Measurements from ENCODE around the gene PPFIBP2. TPM values are rescaled to one million over a fixed set of nuclear protein-coding genes. Genes with fewer than 3 reads are reported as not detected.

Gene PPFIBP2
- total RNA-seq, 4 donors from 2014 or later: 28.1 to 61.1 (median 49.4) TPM

DNA sequence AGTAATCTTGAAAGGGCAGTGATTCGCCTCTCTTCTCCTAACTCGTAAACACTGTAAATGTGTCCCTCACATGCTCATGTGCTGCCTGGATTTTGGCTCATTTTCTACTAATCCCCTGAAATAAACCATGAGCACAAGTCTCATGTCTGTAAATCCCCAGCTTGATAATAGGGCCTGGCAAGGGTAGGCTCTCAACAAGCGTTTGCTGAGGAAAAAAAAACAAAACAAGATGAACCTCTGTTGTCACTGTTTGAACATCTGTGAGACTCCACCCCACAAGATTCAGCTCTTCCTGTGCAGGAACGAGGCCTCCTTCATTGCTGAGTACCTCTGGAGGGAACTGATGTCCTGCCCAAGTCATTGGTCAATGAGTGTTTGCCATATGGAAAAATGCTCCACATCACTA is 164.0 kb downstream of the PPFIBP2 start:
- WGBS, 2 donors: 22 to 55% methylated on average over 3 to 4 of the region's 4 CpGs
- H3K27me3 ChIP-seq: peaks cover 0 to 21% (median 0%) of the 10 kb centered on the region in 4 donors
- H3K9me3 ChIP-seq: no peaks in the 10 kb centered on the region
- H3K27ac ChIP-seq: no peak overlapping the region
- TF ChIP-seq, protein P1, sequence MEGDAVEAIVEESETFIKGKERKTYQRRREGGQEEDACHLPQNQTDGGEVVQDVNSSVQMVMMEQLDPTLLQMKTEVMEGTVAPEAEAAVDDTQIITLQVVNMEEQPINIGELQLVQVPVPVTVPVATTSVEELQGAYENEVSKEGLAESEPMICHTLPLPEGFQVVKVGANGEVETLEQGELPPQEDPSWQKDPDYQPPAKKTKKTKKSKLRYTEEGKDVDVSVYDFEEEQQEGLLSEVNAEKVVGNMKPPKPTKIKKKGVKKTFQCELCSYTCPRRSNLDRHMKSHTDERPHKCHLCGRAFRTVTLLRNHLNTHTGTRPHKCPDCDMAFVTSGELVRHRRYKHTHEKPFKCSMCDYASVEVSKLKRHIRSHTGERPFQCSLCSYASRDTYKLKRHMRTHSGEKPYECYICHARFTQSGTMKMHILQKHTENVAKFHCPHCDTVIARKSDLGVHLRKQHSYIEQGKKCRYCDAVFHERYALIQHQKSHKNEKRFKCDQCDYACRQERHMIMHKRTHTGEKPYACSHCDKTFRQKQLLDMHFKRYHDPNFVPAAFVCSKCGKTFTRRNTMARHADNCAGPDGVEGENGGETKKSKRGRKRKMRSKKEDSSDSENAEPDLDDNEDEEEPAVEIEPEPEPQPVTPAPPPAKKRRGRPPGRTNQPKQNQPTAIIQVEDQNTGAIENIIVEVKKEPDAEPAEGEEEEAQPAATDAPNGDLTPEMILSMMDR (IDR thresholded peaks at IDR 0.05): no peak
- no peak for TF ChIP-seq POLR2A (IDR thresholded peaks at IDR 0.05)
- no peak for DNase-seq
- no peaks in the 10 kb centered on the region for H3K36me3 ChIP-seq
- no peak overlapping the region for H3K4me3 ChIP-seq
- intact Hi-C loops (cut with DNase I): no loop called here
- peaks cover 11 to 30% (median 13%) of the 10 kb centered on the region in 3 donors for H3K4me1 ChIP-seq

DNA sequence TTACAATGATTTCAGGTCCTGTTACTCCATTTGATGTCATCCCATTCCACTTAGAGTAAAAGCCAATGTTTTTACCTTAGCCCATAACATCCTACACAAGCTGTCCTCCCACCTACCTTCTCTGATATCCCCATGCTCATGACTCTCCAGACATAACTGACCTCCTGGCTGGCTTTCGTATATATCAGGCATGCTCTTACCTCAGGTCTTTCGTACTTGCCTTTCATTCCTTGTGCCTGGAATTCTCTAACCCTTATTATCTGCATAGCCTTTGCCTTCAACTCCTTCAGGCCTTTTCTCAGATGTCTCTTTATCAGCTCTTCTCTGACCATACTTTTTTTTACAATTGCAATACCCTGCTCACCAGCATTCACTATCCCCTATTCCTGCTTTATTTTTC is 169.8 kb downstream of the PPFIBP2 start:
- TF ChIP-seq, protein P1 (IDR thresholded peaks at IDR 0.05): no peak
- TF ChIP-seq POLR2A (IDR thresholded peaks at IDR 0.05): no peak
- Histone ChIP-seq H3K9me3 (no peaks in the 10 kb centered on the region), H3K4me1 (no peaks in the 10 kb centered on the region), H3K27me3 (no peaks in the 10 kb centered on the region), H3K36me3 (no peaks in the 10 kb centered on the region), H3K27ac (no peak overlapping the region), H3K4me3 (no peak overlapping the region)
- intact Hi-C loops (cut with DNase I): no loop called here
- 96% methylated on average over 2 of the region's 2 CpGs for WGBS, 2 donors
- no peak for DNase-seq

DNA sequence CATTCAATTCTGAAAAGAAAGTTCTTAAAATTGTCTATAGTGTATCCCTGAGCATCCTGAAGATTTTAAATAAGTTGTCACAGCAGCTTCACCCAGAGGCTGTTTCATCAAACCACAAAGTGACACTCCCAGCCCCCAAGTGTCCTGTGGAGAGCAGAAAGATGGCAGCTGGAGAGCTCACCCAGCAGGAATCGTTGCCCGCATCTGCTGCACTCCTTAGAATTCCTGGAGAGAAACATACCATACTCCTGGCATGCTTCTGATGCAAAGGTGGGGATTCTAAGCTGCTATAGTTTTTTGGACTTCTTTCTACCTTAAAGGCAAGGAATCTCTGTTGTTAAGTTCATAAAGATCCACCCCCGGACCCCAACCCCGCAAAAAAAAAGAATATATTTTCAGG is 173.0 kb downstream of the PPFIBP2 start:
- no peak for DNase-seq
- Histone ChIP-seq H3K9me3 (no peaks in the 10 kb centered on the region), H3K27me3 (no peaks in the 10 kb centered on the region), H3K4me3 (no peak overlapping the region), H3K27ac (no peak overlapping the region), H3K4me1 (no peaks in the 10 kb centered on the region), H3K36me3 (no peaks in the 10 kb centered on the region)
- WGBS, 2 donors: 82 to 86% methylated on average over 4 of the region's 4 CpGs
- intact Hi-C loops (cut with DNase I): no loop called here
- TF ChIP-seq POLR2A (IDR thresholded peaks at IDR 0.05): no peak
- TF ChIP-seq, protein P1 (IDR thresholded peaks at IDR 0.05): no peak

DNA sequence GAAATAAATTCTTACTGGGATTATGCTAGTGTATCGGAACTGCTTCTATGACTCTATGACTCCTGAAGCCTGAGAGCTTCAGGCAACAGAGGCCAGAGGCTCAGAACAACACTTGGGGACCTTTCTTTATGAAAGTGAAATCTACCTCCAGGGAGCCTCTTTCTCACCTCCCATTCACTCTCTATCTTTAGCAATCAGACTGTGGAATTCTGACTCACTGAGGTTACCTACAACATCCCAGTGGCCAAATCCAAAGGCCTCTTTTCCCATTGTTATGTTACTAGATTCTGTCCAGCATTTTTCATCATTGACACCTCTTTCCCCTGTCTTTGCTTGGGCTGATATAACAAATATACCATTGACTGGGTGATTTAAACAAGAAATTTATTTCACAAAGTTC is 173.6 kb downstream of the PPFIBP2 start:
- intact Hi-C loops (cut with DNase I): no loop called here
- no peaks in the 10 kb centered on the region for H3K4me1 ChIP-seq
- no peak for DNase-seq
- no peak for TF ChIP-seq POLR2A (IDR thresholded peaks at IDR 0.05)
- TF ChIP-seq, protein P1 (IDR thresholded peaks at IDR 0.05): no peak
- no peak overlapping the region for H3K27ac ChIP-seq
- peaks cover 0 to 5% (median 0%) of the 10 kb centered on the region in 4 donors for H3K27me3 ChIP-seq
- no peaks in the 10 kb centered on the region for H3K36me3 ChIP-seq
- WGBS, 2 donors: 89 to 95% methylated on average over 1 of the region's 1 CpG
- H3K4me3 ChIP-seq: no peak overlapping the region
- no peaks in the 10 kb centered on the region for H3K9me3 ChIP-seq

DNA sequence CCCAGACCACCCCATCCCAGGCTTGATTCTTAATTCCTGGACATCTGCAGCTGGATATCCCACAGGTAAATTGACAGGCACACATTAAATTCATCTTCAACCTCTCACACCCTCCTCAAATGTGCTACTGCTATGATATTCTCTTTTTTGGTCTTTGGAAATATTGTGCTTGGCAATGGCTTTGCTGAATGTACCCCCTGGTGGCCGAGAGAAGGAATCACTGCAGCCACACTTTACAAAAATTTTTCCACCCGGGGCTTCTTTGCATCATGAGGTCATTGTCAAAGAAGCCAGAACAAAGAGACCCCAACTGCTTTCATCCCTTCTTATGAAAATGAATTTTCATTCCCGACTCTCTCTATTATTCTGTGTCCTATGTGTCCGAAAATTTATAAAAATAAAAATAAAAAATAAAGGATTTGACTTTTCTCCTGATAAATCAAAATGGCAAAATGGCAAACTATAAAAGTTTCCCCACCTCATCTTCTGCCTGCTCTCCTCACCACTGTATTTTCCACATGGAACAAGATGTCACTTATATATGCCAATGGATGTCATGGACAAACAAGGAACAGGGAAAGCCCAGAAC is 174.5 kb downstream of the PPFIBP2 start:
- Histone ChIP-seq H3K4me3 (no peak overlapping the region), H3K27me3 (peaks cover 0 to 12% (median 0%) of the 10 kb centered on the region in 4 donors), H3K9me3 (no peaks in the 10 kb centered on the region), H3K36me3 (no peaks in the 10 kb centered on the region), H3K4me1 (no peaks in the 10 kb centered on the region), H3K27ac (no peak overlapping the region)
- TF ChIP-seq POLR2A (IDR thresholded peaks at IDR 0.05): no peak
- TF ChIP-seq, protein P1 (IDR thresholded peaks at IDR 0.05): peak; percentile 64 to 79 (median 74)
- 8 to 9% methylated on average over 4 of the region's 4 CpGs for WGBS, 2 donors
- no peak for DNase-seq
- intact Hi-C loops (cut with DNase I): no loop called here

Data from esophagus squamous epithelium (tissue), 5 donors.